ENCODE results near the gene SSTR5. TPM values are rescaled to one million over a fixed set of nuclear protein-coding genes. Genes with fewer than 3 reads are reported as not detected.

SSTR5 gene
- total and polyA plus RNA-seq, 4 donors: 0.23 TPM; not detected in 3

DNA sequence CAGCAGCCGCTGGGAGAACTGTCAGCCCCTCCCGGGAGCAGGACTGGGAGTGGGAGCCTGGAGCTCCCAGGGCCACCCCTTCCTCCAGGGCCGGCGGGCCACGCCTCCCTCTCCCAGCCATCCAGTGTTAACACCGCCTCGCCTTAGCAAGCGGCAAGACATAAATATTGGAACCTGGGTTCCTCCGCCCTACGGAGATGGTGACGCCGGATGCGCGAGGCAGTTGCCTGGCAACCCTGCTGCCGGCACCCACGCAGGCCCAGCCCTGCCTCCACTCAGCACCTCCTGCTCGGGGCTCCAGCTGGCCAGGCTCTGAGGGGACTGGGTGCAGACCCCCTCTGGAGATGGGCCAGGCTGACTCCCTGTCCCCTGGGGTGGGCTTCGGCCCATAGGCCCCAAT is 52.9 kb downstream of the SSTR5 start:
- H3K9me3 ChIP-seq (ENCODE audit: control insufficient read depth in 4 of 4, insufficient read depth in 3 of 4, low read length in 3 of 4): peaks cover 0 to 6% (median 0%) of the 10 kb centered on the region in 4 donors
- DNase-seq: peak; percentile 68 to 79 (median 79)
- WGBS, 2 donors: 17 to 27% methylated on average over 18 of the region's 18 CpGs
- H3K9ac ChIP-seq (ENCODE audit: insufficient read depth in 1 of 2, low read length in 2 of 2): no peak overlapping the region
- no peak overlapping the region for H3K4me3 ChIP-seq
- H3K36me3 ChIP-seq (ENCODE audit: control insufficient read depth in 4 of 4, insufficient read depth in 4 of 4, low read length in 4 of 4): no peaks in the 10 kb centered on the region
- no peak overlapping the region for H3K27ac ChIP-seq (ENCODE audit: low read depth in 1 of 2, low read length in 1 of 2)
- TF ChIP-seq, protein P1, sequence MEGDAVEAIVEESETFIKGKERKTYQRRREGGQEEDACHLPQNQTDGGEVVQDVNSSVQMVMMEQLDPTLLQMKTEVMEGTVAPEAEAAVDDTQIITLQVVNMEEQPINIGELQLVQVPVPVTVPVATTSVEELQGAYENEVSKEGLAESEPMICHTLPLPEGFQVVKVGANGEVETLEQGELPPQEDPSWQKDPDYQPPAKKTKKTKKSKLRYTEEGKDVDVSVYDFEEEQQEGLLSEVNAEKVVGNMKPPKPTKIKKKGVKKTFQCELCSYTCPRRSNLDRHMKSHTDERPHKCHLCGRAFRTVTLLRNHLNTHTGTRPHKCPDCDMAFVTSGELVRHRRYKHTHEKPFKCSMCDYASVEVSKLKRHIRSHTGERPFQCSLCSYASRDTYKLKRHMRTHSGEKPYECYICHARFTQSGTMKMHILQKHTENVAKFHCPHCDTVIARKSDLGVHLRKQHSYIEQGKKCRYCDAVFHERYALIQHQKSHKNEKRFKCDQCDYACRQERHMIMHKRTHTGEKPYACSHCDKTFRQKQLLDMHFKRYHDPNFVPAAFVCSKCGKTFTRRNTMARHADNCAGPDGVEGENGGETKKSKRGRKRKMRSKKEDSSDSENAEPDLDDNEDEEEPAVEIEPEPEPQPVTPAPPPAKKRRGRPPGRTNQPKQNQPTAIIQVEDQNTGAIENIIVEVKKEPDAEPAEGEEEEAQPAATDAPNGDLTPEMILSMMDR (IDR thresholded peaks at IDR 0.05; ENCODE audit: control extremely low read depth, extremely low read depth): no peak
- H3K27me3 ChIP-seq (ENCODE audit: control insufficient read depth in 3 of 3, insufficient read depth in 3 of 3, low read length in 2 of 3): peaks cover 0 to 33% (median 7%) of the 10 kb centered on the region in 3 donors
- H3K4me1 ChIP-seq (ENCODE audit: control insufficient read depth in 5 of 5, insufficient read depth in 5 of 5, low read length in 5 of 5): no peaks in the 10 kb centered on the region
- ATAC-seq (ENCODE audit: insufficient read depth, low FRiP score): no peak

DNA sequence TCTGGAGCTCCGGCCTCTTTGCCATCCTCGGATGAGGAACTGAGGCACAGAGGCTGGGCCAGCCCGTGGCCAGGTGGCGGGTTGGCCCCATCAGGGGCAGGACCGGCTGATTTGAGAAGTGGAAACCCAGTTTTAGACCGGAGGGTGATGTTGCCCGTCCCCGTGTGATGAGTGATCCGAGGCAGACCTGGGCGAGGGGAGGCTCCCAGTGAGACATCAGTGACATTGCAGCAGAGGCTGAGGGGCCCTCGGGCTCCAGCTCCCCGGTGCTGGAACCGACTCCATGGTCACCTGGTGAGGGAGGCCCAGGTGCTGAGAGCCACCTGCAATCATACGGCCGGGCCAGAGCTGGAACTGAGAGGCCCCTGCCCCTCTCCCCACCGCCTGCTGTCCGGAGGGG is 53.5 kb downstream of the SSTR5 start:
- WGBS, 2 donors: 49 to 55% methylated on average over 17 of the region's 17 CpGs
- no peak overlapping the region for H3K4me3 ChIP-seq
- no peak overlapping the region for H3K9ac ChIP-seq (ENCODE audit: insufficient read depth in 1 of 2, low read length in 2 of 2)
- H3K27me3 ChIP-seq (ENCODE audit: control insufficient read depth in 3 of 3, insufficient read depth in 3 of 3, low read length in 2 of 3): peaks cover 0 to 30% (median 7%) of the 10 kb centered on the region in 3 donors
- no peaks in the 10 kb centered on the region for H3K4me1 ChIP-seq (ENCODE audit: control insufficient read depth in 5 of 5, insufficient read depth in 5 of 5, low read length in 5 of 5)
- DNase-seq (no peak), ATAC-seq (ENCODE audit: insufficient read depth, low FRiP score) (no peak)
- no peaks in the 10 kb centered on the region for H3K36me3 ChIP-seq (ENCODE audit: control insufficient read depth in 4 of 4, insufficient read depth in 4 of 4, low read length in 4 of 4)
- TF ChIP-seq, protein P1 (IDR thresholded peaks at IDR 0.05; ENCODE audit: control extremely low read depth, extremely low read depth): no peak
- H3K9me3 ChIP-seq (ENCODE audit: control insufficient read depth in 4 of 4, insufficient read depth in 3 of 4, low read length in 3 of 4): peaks cover 0 to 6% (median 0%) of the 10 kb centered on the region in 4 donors
- H3K27ac ChIP-seq (ENCODE audit: low read depth in 1 of 2, low read length in 1 of 2): no peak overlapping the region

DNA sequence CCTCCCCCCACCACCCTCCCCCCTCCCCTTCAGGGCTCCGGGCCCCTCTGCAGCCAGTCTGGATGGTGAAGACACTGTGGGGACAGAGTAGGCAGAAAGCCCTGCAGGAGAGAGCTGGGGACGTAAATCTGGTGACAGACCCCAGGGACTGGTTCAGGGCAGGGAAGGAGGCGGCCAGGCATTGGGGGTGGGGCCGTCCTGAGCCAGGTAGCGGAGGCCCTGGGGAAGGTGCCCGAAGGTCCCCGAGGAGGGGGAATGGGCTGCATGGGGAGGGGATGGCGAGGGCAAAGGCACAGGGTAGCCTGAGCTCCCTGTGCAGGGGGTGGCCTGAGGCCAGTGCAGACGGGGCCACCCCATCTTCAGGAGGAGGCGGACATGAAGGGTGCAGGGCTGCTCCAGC is 54.0 kb downstream of the SSTR5 start:
- DNase-seq (no peak), ATAC-seq (ENCODE audit: insufficient read depth, low FRiP score) (no peak)
- Histone ChIP-seq H3K4me1 (ENCODE audit: control insufficient read depth in 5 of 5, insufficient read depth in 5 of 5, low read length in 5 of 5) (no peaks in the 10 kb centered on the region), H3K9ac (ENCODE audit: insufficient read depth in 1 of 2, low read length in 2 of 2) (no peak overlapping the region), H3K27me3 (ENCODE audit: control insufficient read depth in 3 of 3, insufficient read depth in 3 of 3, low read length in 2 of 3) (peaks cover 0 to 28% (median 7%) of the 10 kb centered on the region in 3 donors), H3K27ac (ENCODE audit: low read depth in 1 of 2, low read length in 1 of 2) (no peak overlapping the region), H3K9me3 (ENCODE audit: control insufficient read depth in 4 of 4, insufficient read depth in 3 of 4, low read length in 3 of 4) (peaks cover 0 to 6% (median 0%) of the 10 kb centered on the region in 4 donors), H3K36me3 (ENCODE audit: control insufficient read depth in 4 of 4, insufficient read depth in 4 of 4, low read length in 4 of 4) (no peaks in the 10 kb centered on the region), H3K4me3 (no peak overlapping the region)
- TF ChIP-seq, protein P1 (IDR thresholded peaks at IDR 0.05; ENCODE audit: control extremely low read depth, extremely low read depth): no peak
- 36 to 45% methylated on average over 9 to 10 of the region's 10 CpGs for WGBS, 2 donors

DNA sequence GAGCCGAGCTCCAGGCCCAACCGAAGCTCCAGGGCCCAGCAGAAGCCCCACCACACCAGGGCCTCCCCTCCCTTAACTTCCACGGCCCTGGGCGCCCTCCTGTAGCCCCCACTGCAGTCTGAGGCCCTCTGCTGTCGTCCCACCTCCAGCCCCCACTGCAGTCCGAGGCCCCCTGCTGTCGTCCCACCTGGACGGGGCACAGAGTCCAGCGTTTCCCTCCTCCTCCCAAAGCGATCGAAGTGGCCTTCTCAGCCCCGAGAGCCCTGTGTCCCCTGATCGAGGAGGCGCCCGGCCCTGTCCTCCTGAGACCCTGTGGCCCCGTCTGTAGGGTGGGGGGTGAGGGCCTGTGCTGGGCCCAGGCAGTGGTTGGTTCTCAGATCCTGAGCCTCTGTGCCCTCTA is 54.6 kb downstream of the SSTR5 start:
- Histone ChIP-seq H3K9ac (ENCODE audit: insufficient read depth in 1 of 2, low read length in 2 of 2) (no peak overlapping the region), H3K4me3 (no peak overlapping the region), H3K27ac (ENCODE audit: low read depth in 1 of 2, low read length in 1 of 2) (no peak overlapping the region), H3K4me1 (ENCODE audit: control insufficient read depth in 5 of 5, insufficient read depth in 5 of 5, low read length in 5 of 5) (no peaks in the 10 kb centered on the region), H3K9me3 (ENCODE audit: control insufficient read depth in 4 of 4, insufficient read depth in 3 of 4, low read length in 3 of 4) (peaks cover 0 to 6% (median 0%) of the 10 kb centered on the region in 4 donors), H3K36me3 (ENCODE audit: control insufficient read depth in 4 of 4, insufficient read depth in 4 of 4, low read length in 4 of 4) (no peaks in the 10 kb centered on the region), H3K27me3 (ENCODE audit: control insufficient read depth in 3 of 3, insufficient read depth in 3 of 3, low read length in 2 of 3) (peaks cover 0 to 26% (median 4%) of the 10 kb centered on the region in 3 donors)
- 48 to 62% methylated on average over 16 of the region's 16 CpGs for WGBS, 2 donors
- DNase-seq: no peak
- ATAC-seq (ENCODE audit: insufficient read depth, low FRiP score): no peak
- TF ChIP-seq, protein P1 (IDR thresholded peaks at IDR 0.05; ENCODE audit: control extremely low read depth, extremely low read depth): no peak

Data from lung (tissue), 12 donors.